ENCODE measurements around the gene RABGAP1L.

- TF ChIP-seq CTCF (optimal IDR thresholded peaks at IDR 0.05 in 1 of 3, IDR thresholded peaks at IDR 0.05 in 1 of 3, conservative IDR thresholded peaks at IDR 0.05 in 1 of 3; ENCODE audit: extremely low read depth in 1 of 3, insufficient read depth in 2 of 3, low read length in 3 of 3) = no peak
- TF ChIP-seq EZH2 (IDR thresholded peaks at IDR 0.05; ENCODE audit: low read length) = no peak
Observed at GRCh38 chr1:174974711-174975119, 815.4 kb downstream of the RABGAP1L start.

All from keratinocyte (primary cell).